Esophagus squamous epithelium (tissue), 4 donors: ENCODE measurements around the gene CACNA2D3.

Experiments used
- CTCF ChIP-seq, 6 experiments: fragments of 450-650 bp in 4 of 6; fragments of 200-600 bp in 2 of 6; sonication (generic) in 2 of 6; IDR thresholded peaks; one replicate each; pipeline ENCODE4 v1.5.1; 2016 to 2019; ENCODE audit warnings: antibody characterized with exemption in 6 of 6, mild to moderate bottlenecking in 4 of 6, moderate library complexity in 4 of 6
- POLR2A ChIP-seq, 4 donors: fragments of 450-650 bp; IDR thresholded peaks; one replicate each; pipeline ENCODE4 v1.6.1; 2017; ENCODE audit warnings: antibody characterized with exemption in 4 of 4, mild to moderate bottlenecking in 4 of 4, moderate library complexity in 3 of 4

GRCh38 chr3:54988838-54989630 is 866.7 kb downstream of the CACNA2D3 start:
- TF ChIP-seq POLR2A (IDR thresholded peaks at IDR 0.05) (no peak), CTCF (IDR thresholded peaks at IDR 0.05) (no peak)
